ENCODE data around the gene STK32C. TPM values are rescaled to one million over a fixed set of nuclear protein-coding genes. Genes with fewer than 3 reads are reported as not detected.
"Not testable (repeated sequence)": the region's sequence is repeated elsewhere in the genome, so short reads cannot be mapped to it uniquely, and the experiment has no call there.

Gene STK32C
- total RNA-seq, 1 donor from 2014 or later, result 9.9 TPM

GRCh38 chr10:132223156-132223590 is 84.6 kb downstream of the STK32C start:
- Mint-ChIP-seq H3K36me3 (no peaks in the 10 kb centered on the region), H3K27me3 (ENCODE audit: low read depth) (no peaks in the 10 kb centered on the region), H3K4me3 (no peak overlapping the region), H3K9me3 (peaks cover 9% of the 10 kb centered on the region), H3K4me1 (no peaks in the 10 kb centered on the region), H3K27ac (no peak overlapping the region)
- DNase-seq (ENCODE audit: low spot score in 2 of 2, unreplicated experiment in 2 of 2), result peak; percentile 60 to 77
- TF ChIP-seq CTCF (IDR thresholded peaks at IDR 0.05; ENCODE audit: unreplicated experiment), result peak; percentile 47

- Mint-ChIP-seq H3K4me1 (no peaks in the 10 kb centered on the region), H3K4me3 (no peak overlapping the region), H3K36me3 (no peaks in the 10 kb centered on the region)
Measured at GRCh38 chr10:132222726-132223125, 85.0 kb downstream of the STK32C start.

GRCh38 chr10:132220996-132221395 is 86.8 kb downstream of the STK32C start:
- peaks cover 15% of the 10 kb centered on the region for H3K9me3 Mint-ChIP-seq
- not testable (repeated sequence) for H3K4me1 Mint-ChIP-seq; H3K36me3 Mint-ChIP-seq; H3K27ac Mint-ChIP-seq; H3K4me3 Mint-ChIP-seq; H3K27me3 Mint-ChIP-seq (ENCODE audit: low read depth); DNase-seq (ENCODE audit: low spot score in 2 of 2, unreplicated experiment in 2 of 2)

More at GRCh38 chr10:132222726-132223125, 85.0 kb downstream of the STK32C start:
- no peaks in the 10 kb centered on the region for H3K27me3 Mint-ChIP-seq (ENCODE audit: low read depth)
- peaks cover 10% of the 10 kb centered on the region for H3K9me3 Mint-ChIP-seq
- no peak for TF ChIP-seq CTCF (IDR thresholded peaks at IDR 0.05; ENCODE audit: unreplicated experiment)
- no peak overlapping the region for H3K27ac Mint-ChIP-seq
- DNase-seq (ENCODE audit: low spot score in 2 of 2, unreplicated experiment in 2 of 2), result no peak

GRCh38 chr10:132220061-132220460 is 87.7 kb downstream of the STK32C start:
- TF ChIP-seq CTCF (IDR thresholded peaks at IDR 0.05; ENCODE audit: unreplicated experiment), result no peak
- Mint-ChIP-seq H3K9me3 (peaks cover 22% of the 10 kb centered on the region), H3K4me3 (no peak overlapping the region), H3K36me3 (peaks cover 5% of the 10 kb centered on the region), H3K4me1 (no peaks in the 10 kb centered on the region), H3K27me3 (ENCODE audit: low read depth) (no peaks in the 10 kb centered on the region), H3K27ac (no peak overlapping the region)
- DNase-seq (ENCODE audit: low spot score in 2 of 2, unreplicated experiment in 2 of 2), result no peak

- Mint-ChIP-seq H3K36me3 (peaks cover 5% of the 10 kb centered on the region), H3K27me3 (ENCODE audit: low read depth) (no peaks in the 10 kb centered on the region), H3K9me3 (peaks cover 28% of the 10 kb centered on the region), H3K4me3 (no peak overlapping the region), H3K4me1 (no peaks in the 10 kb centered on the region), H3K27ac (no peak overlapping the region)
- no peak for DNase-seq (ENCODE audit: low spot score in 2 of 2, unreplicated experiment in 2 of 2)
- TF ChIP-seq CTCF (IDR thresholded peaks at IDR 0.05; ENCODE audit: unreplicated experiment), result no peak
Measured at GRCh38 chr10:132219486-132219885, 88.3 kb downstream of the STK32C start.

- not testable (repeated sequence) for H3K4me1 Mint-ChIP-seq; DNase-seq (ENCODE audit: low spot score in 2 of 2, unreplicated experiment in 2 of 2); H3K4me3 Mint-ChIP-seq; H3K27ac Mint-ChIP-seq; H3K27me3 Mint-ChIP-seq (ENCODE audit: low read depth)
- Mint-ChIP-seq H3K36me3 (peaks cover 16% of the 10 kb centered on the region), H3K9me3 (peaks cover 41% of the 10 kb centered on the region)
Measured at GRCh38 chr10:132216441-132216840, 91.3 kb downstream of the STK32C start.

- no peak for DNase-seq (ENCODE audit: low spot score in 2 of 2, unreplicated experiment in 2 of 2)
- H3K4me1 Mint-ChIP-seq, result no peaks in the 10 kb centered on the region
- peaks cover 16% of the 10 kb centered on the region for H3K36me3 Mint-ChIP-seq
- no peak overlapping the region for H3K4me3 Mint-ChIP-seq
- no peaks in the 10 kb centered on the region for H3K27me3 Mint-ChIP-seq (ENCODE audit: low read depth)
- peaks cover 38% of the 10 kb centered on the region for H3K9me3 Mint-ChIP-seq
- no peak for TF ChIP-seq CTCF (IDR thresholded peaks at IDR 0.05; ENCODE audit: unreplicated experiment)
- H3K27ac Mint-ChIP-seq, result no peak overlapping the region
Measured at GRCh38 chr10:132213917-132214316, 93.8 kb downstream of the STK32C start.

Measured in mesothelial cell of epicardium (in vitro differentiated cells).